GM12872 (cell line): ENCODE results near the gene CIB4.

ENCODE experiments used
- CTCF ChIP-seq: IDR thresholded peaks from 3 replicates; pipeline ENCODE4 v1.5.1; 2011; ENCODE audit warnings: low read depth, mild to moderate bottlenecking, low read length, moderate library complexity; ENCODE audit not compliant: insufficient read depth

CIB4 gene

DNA sequence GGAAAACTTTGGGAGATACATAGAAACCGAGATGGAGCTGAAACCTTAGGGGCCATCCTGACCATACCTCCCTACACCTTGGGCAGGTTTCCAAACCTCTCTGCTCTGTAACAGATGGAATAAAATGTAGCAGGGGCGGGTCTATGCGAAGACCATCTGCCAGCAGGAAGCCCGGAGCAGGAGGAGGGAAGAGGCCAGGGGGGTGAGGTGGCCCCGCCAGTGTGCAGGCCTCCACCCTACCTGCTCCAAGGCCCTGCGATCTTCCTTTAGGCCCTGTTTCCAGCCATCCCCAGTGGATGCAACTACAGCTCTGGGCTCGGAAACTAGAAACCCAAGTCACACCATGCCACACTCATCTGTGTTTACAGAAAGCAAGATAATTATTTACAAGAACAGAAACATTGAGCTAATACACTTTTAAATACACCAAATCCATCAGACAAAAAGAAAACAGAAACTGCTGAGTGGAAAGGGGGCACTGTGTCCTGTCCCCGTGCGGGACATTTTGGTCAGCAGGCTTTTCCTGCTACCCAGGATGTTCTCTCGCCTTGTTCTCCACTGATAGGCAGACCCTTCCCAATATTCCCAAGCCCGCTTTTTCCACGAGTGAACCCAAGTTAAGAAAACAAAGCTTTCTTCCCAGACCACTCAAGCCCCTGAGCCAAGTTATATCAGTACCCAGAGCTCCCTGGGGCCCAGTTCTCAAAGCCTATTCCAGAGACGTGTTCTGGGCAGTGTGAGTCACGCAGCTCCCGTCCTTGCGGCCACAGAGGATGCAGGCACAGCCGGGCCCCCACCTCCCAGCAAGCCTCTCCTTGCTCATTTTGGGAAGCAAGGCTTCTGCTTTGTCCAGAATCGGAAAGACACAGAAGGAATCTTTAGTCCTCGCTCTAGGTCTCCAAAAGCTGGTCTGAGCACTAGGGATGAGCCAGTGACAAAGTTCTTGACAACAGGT is 17.3 kb downstream of the CIB4 start:
- TF ChIP-seq CTCF, result no peak

- TF ChIP-seq CTCF, result no peak
These were observed 19.5 kb downstream of the CIB4 start for GRCh38 chr2:26621469-26622199.

DNA sequence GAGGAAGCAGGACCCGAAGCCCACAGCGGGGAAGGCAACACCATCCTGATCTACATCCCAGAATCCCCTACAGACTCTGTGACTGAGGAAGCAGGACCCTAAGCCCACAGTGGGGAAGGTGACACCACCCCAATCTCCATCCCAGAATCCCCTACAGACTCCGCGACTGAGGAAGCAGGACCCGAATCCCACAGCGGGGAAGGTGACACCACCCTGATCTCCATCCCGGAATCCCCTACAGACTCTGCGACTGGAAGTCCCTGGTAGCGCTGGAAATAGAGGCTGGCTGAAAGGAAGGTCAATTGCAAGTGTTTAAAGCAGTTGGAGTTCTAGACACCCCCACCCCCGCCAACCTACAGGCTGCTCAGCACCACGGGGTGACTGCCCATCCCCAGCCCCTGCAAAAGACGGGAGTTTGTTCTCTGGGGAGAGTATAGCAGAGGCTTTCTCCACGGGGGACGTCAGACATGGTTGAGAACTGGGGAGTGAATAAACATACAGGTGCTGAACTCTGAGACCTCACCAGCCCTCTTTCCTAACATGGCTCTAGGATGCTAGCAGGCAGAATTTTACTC is 21.0 kb downstream of the CIB4 start:
- no peak for TF ChIP-seq CTCF

DNA sequence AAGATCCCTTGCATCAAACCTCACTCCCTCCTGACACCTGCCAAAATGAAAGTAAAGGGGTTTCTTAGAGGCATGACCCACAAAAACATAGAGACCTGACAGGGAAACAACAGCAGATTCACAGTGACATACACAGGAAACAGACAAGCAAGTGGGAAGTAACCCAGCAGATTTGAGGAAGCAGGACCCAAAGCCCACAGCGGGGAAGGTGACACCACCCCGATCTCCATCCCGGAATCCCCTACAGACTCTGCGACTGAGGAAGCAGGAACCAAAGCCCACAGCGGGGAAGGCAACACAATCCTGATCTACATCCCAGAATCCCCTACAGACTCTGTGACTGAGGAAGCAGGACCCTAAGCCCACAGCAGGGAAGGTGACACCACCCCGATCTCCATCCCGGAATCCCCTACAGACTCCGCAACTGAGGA is 21.6 kb downstream of the CIB4 start:
- TF ChIP-seq CTCF, result no peak

GRCh38 chr2:26619096-26619495 is 22.1 kb downstream of the CIB4 start:
- no peak for TF ChIP-seq CTCF

DNA sequence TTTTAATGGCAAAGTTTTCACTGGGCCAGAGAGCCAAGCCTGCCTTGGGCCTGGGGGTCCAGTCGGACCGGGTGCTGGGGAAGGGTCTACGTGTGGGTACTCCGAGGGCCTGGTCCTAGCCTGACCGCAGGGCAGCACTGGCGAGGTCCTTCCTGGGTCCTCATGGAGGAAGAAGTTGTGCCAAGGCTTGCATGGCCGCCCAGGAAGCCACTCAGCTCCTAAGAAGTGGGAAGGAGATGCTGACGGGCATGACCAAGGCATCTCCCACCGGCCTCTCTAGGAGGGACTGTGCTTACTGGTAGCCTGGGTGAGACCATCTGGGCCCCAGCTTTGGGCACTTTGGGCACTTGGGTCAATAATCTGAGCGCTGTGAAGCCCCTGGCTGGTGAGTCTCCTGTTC is 22.6 kb downstream of the CIB4 start:
- no peak for TF ChIP-seq CTCF

DNA sequence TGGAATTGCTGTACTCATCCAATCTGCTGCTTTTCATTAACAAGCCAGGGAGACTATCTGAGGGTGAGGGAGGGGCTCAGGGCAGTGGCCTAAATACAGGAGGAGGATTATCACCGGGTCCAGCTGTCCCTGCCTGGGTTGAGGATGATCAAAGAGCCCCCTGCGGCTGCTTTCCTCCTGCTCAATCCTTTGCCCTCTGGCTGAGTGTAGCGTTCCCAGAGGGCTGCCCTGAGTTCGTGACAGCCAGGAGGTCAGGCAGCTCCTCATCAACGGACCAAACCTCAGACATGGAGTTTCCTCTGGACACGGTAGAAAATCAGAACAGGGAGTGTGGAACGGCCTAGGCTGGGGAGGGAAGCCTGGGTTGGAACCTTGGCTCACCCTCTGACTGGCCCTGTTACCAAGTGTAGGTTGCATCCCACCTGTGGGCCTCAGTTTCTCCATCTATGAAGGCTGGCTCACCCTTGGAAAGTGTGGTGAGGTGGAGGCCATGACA is 23.5 kb downstream of the CIB4 start:
- TF ChIP-seq CTCF, result no peak
